NCI-H510A (cell line): Measurements from ENCODE around the gene LARGE1.

Experiments used
- DNase-seq: peaks from one replicate; lab custom pipeline; 2025; lab: John Stamatoyannopoulos, UW

LARGE1 gene

GRCh38 chr22:33232071-33232470, 688.2 kb downstream of the LARGE1 start:
- DNase-seq: no peak

GRCh38 chr22:33227791-33228190, 692.5 kb downstream of the LARGE1 start:
- no peak for DNase-seq

GRCh38 chr22:33224841-33225240, 695.4 kb downstream of the LARGE1 start:
- DNase-seq: no peak
